A549 (cell line): ENCODE data around the gene PHIP. TPM values are rescaled to one million over a fixed set of nuclear protein-coding genes. Genes with fewer than 3 reads are reported as not detected.

Experiments
- ATAC-seq, 2 experiments: fragments of 200-7000 bp in 1 of 2; fragments of >200 bp in 1 of 2; cut with Nextera tagmentation in 1 of 2; cut with Tn5 transposase in 1 of 2; 3 replicates each; pipeline versions ENCODE4 v1.8.0 to v1.9.1; 2018 to 2020; ENCODE audit warnings: mild to moderate bottlenecking in 1 of 2, moderate library complexity in 1 of 2
- CTCF ChIA-PET: fragments of 300-600 bp; sonication (Branson Sonifier 250); formaldehyde crosslinking; extraction: SDS; loops from one replicate; lab custom pipeline; 2021; ENCODE audit warnings: antibody characterized with exemption, inconsistent platforms; lab: Yijun Ruan, JAX
- POLR2A ChIA-PET: fragments of 350-600 bp; formaldehyde crosslinking; extraction: SDS; loops from one replicate; lab custom pipeline; 2021; ENCODE audit warnings: antibody characterized with exemption, inconsistent platforms; lab: Yijun Ruan, JAX
- DNase-seq, 2 experiments: peaks; one replicate each; pipeline versions ENCODE4 v3.0.0 to v3.0.0-alpha.2; 2011 to 2016; ENCODE audit warnings: low read depth in 1 of 2, low spot score in 1 of 2
- FAIRE-seq: peaks from 2 replicates; lab custom pipeline; 2011; peaks lifted over from hg19 to GRCh38; lab: Jason Lieb, UNC
- H3K27ac ChIP-seq, 2 experiments: fragments of >200 bp; sonication (Bioruptor Twin); formaldehyde crosslinking; 3 replicates each; pipeline ENCODE4 v1.5.1; 2016 to 2017
- H3K4me1 ChIP-seq: fragments of >200 bp; sonication (Bioruptor Twin); formaldehyde crosslinking; 3 replicates; pipeline ENCODE4 v1.6.1; 2016
- H3K4me2 ChIP-seq: fragments of >200 bp; sonication (Bioruptor Twin); formaldehyde crosslinking; 3 replicates; pipeline ENCODE4 v1.6.1; 2016
- H3K4me3 ChIP-seq: fragments of >200 bp; sonication (Bioruptor Twin); formaldehyde crosslinking; 3 replicates; pipeline ENCODE4 v1.5.1; 2016
- H3K9me3 ChIP-seq: fragments of >200 bp; sonication (Bioruptor Twin); formaldehyde crosslinking; 3 replicates; pipeline ENCODE4 v1.6.1; 2016
- ATOH8 ChIP-seq: fragments of 250-450 bp; sonication (Bioruptor Pico); IDR thresholded peaks from 2 replicates; pipeline ENCODE4 v1.5.0; 2020; ENCODE audit warnings: low read depth, mild to moderate bottlenecking, moderate library complexity
- CEBPB ChIP-seq, 2 experiments: fragments of >200 bp in 1 of 2; sonication (Bioruptor Twin) in 1 of 2; formaldehyde crosslinking in 1 of 2; IDR thresholded peaks; 2 replicates each; pipeline ENCODE4 v1.6.1; 2012 to 2016
- E2F6 ChIP-seq: IDR thresholded peaks from 2 replicates; pipeline ENCODE4 v1.6.1; 2012; ENCODE audit warnings: low read depth, borderline replicate concordance
- EHF ChIP-seq: fragments of 250-450 bp; sonication (Bioruptor Pico); IDR thresholded peaks from 2 replicates; pipeline ENCODE4 v1.5.0; 2020; ENCODE audit warnings: mild to moderate bottlenecking
- ESRRA ChIP-seq: fragments of 150-350 bp; IDR thresholded peaks from 2 replicates; pipeline ENCODE4 v1.6.1; 2014; ENCODE audit warnings: mild to moderate bottlenecking, low read length, borderline replicate concordance
- FOXS1 ChIP-seq: fragments of 250-450 bp; sonication (Bioruptor Pico); IDR thresholded peaks from 2 replicates; pipeline ENCODE4 v1.5.0; 2020; ENCODE audit warnings: mild to moderate bottlenecking, moderate library complexity
- HDAC2 ChIP-seq: fragments of 200-600 bp; sonication (generic); IDR thresholded peaks from 2 replicates; pipeline ENCODE4 v1.6.1; 2016
- HES2 ChIP-seq: fragments of >200 bp; sonication (Bioruptor Twin); formaldehyde crosslinking; IDR thresholded peaks from 2 replicates; pipeline ENCODE4 v1.6.1; 2016
- HEYL ChIP-seq: fragments of 250-450 bp; sonication (Bioruptor Pico); IDR thresholded peaks from 2 replicates; pipeline ENCODE4 v1.8.0; 2021; ENCODE audit warnings: mild to moderate bottlenecking, moderate library complexity
- HOXB13 ChIP-seq: fragments of 250-450 bp; sonication (Bioruptor Pico); IDR thresholded peaks from 2 replicates; pipeline ENCODE4 v1.5.0; 2020; ENCODE audit warnings: low read depth, mild to moderate bottlenecking, moderate library complexity
- JUN ChIP-seq, 2 experiments: fragments of >200 bp; sonication (Bioruptor Twin); formaldehyde crosslinking; IDR thresholded peaks; 2 replicates in 1 of 2; 3 replicates in 1 of 2; pipeline ENCODE4 v1.6.1; 2016 to 2017
- MAFK ChIP-seq: fragments of 450-650 bp; IDR thresholded peaks from 2 replicates; pipeline ENCODE4 v1.6.1; 2014; ENCODE audit not compliant: partially characterized antibody
- MAZ ChIP-seq: fragments of 150-350 bp; IDR thresholded peaks from 2 replicates; pipeline ENCODE4 v1.6.1; 2014; ENCODE audit warnings: antibody characterized with exemption, low read depth, low read length, borderline replicate concordance
- NPAS2 ChIP-seq: fragments of 250-450 bp; sonication (Bioruptor Pico); IDR thresholded peaks from 2 replicates; pipeline ENCODE4 v1.8.0; 2022; ENCODE audit warnings: mild to moderate bottlenecking, moderate library complexity, borderline replicate concordance
- NR3C1 ChIP-seq: fragments of >200 bp; sonication (Bioruptor Twin); formaldehyde crosslinking; IDR thresholded peaks from 3 replicates; pipeline ENCODE4 v1.6.1; 2017
- POLR2AphosphoS2 ChIP-seq: conservative IDR thresholded peaks from 2 replicates; pipeline ENCODE4 v1.6.1; 2012; ENCODE audit warnings: low read length, improper control_type of control experiment, inconsistent platforms
- RAD21 ChIP-seq, 2 experiments: fragments of >200 bp in 1 of 2; sonication (Bioruptor Twin) in 1 of 2; formaldehyde crosslinking in 1 of 2; IDR thresholded peaks in 1 of 2; conservative IDR thresholded peaks in 1 of 2; 2 replicates in 1 of 2; 3 replicates in 1 of 2; pipeline ENCODE4 v1.6.1; 2012 to 2018; ENCODE audit warnings: inconsistent platforms in 1 of 2
- RARB ChIP-seq: fragments of 250-450 bp; sonication (Bioruptor Pico); IDR thresholded peaks from 2 replicates; pipeline ENCODE4 v1.8.0; 2021; ENCODE audit warnings: mild to moderate bottlenecking, moderate library complexity
- RCOR1 ChIP-seq: fragments of 150-350 bp; IDR thresholded peaks from 2 replicates; pipeline ENCODE4 v1.6.1; 2014; ENCODE audit warnings: antibody characterized with exemption, low read length, low read depth
- RFX5 ChIP-seq: fragments of 450-650 bp; IDR thresholded peaks from 2 replicates; pipeline ENCODE4 v1.7.1; 2014; ENCODE audit warnings: antibody characterized with exemption, mild to moderate bottlenecking, moderate library complexity
- RNF2 ChIP-seq: fragments of 200-600 bp; sonication (generic); IDR thresholded peaks from 2 replicates; pipeline ENCODE4 v1.6.1; 2016; ENCODE audit warnings: low read depth, mild to moderate bottlenecking, antibody characterized with exemption, moderate library complexity, borderline replicate concordance
- SREBF2 ChIP-seq: fragments of 450-650 bp; IDR thresholded peaks from 2 replicates; pipeline ENCODE4 v1.6.1; 2014; ENCODE audit warnings: mild to moderate bottlenecking, moderate library complexity
- TFCP2L1 ChIP-seq: fragments of 250-450 bp; sonication (Bioruptor Pico); IDR thresholded peaks from 2 replicates; pipeline ENCODE4 v1.5.0; 2021; ENCODE audit warnings: mild to moderate bottlenecking
- USF2 ChIP-seq: fragments of 450-650 bp; IDR thresholded peaks from 2 replicates; pipeline ENCODE4 v1.6.1; 2014; ENCODE audit warnings: antibody characterized with exemption
- ZFP36 ChIP-seq: fragments of 450-650 bp; IDR thresholded peaks from 2 replicates; pipeline ENCODE4 v1.6.1; 2014; ENCODE audit warnings: borderline replicate concordance; ENCODE audit not compliant: partially characterized antibody
- ZSCAN20 ChIP-seq: fragments of 250-450 bp; sonication (Bioruptor Pico); IDR thresholded peaks from 2 replicates; pipeline ENCODE4 v1.8.0; 2022; ENCODE audit warnings: mild to moderate bottlenecking, moderate library complexity
- WGBS: methylation state at CpG from one replicate; pipeline ENCODE4 v1.1.6; 2017; ENCODE audit errors: missing lambda C conversion rate; 5-methylcytosine and 5-hydroxymethylcytosine counted together
- polyA plus RNA-seq, 4 experiments: library from polyadenylated mRNA; depleted of rRNA in 3 of 4; stranded (reverse); fragments of >200 nt; fragmentation: RNase III in 1 of 4; extraction: RNeasy Plus Mini Kit Qiagen cat#74134 plus additional on column Dnase treatment in 1 of 4; gene quantifications; 2 replicates in 3 of 4; 3 replicates in 1 of 4; pipeline ENCODE4 v1.2.3, GENCODE V29; 2011 to 2017

Gene PHIP
- polyA plus RNA-seq, 2 of the 4 experiments (the other 2 are of a cell fraction) = 7.2 to 14.9 TPM

- DNase-seq = no peak
- Histone ChIP-seq H3K9me3 (no peaks in the 10 kb centered on the region), H3K4me3 (no peak overlapping the region), H3K4me1 (no peaks in the 10 kb centered on the region), H3K27ac (no peak overlapping the region), H3K4me2 (no peak overlapping the region)
- TF ChIP-seq ATOH8 (CRISPR knock-in tag) = no peak
- no peak for TF ChIP-seq ESRRA
- TF ChIP-seq NPAS2 = no peak
- no peak for TF ChIP-seq ZSCAN20 (CRISPR knock-in tag)
- TF ChIP-seq ZFP36 = no peak
- no peak for TF ChIP-seq RCOR1
- no peak for TF ChIP-seq RFX5
- no peak for TF ChIP-seq EHF
- TF ChIP-seq POLR2AphosphoS2 = no peak
- no peak for FAIRE-seq
- no peak for ATAC-seq
- ChIA-PET POLR2A (no interaction called here), CTCF (no interaction called here)
- 87% methylated on average over 4 of the region's 4 CpGs for WGBS
Observed at GRCh38 chr6:78966542-78966941, 111.5 kb downstream of the PHIP start.

- POLR2A ChIA-PET = no interaction called here
- WGBS = 88% methylated on average over 1 of the region's 1 CpG
- no peak for ATAC-seq
- FAIRE-seq = no peak
- no peak overlapping the region for H3K27ac ChIP-seq
- H3K4me2 ChIP-seq = no peak overlapping the region
- CTCF ChIA-PET = no interaction called here
- no peaks in the 10 kb centered on the region for H3K4me1 ChIP-seq
- TF ChIP-seq RCOR1 = no peak
- no peak for TF ChIP-seq FOXS1 (CRISPR knock-in tag)
- TF ChIP-seq CEBPB (IDR thresholded peaks at IDR 0.05) = no peak
- no peak for TF ChIP-seq SREBF2
- TF ChIP-seq ZFP36 = no peak
- TF ChIP-seq MAFK = no peak
- TF ChIP-seq HEYL (CRISPR knock-in tag) = no peak
- TF ChIP-seq USF2 = no peak
- no peak for TF ChIP-seq E2F6
- TF ChIP-seq HDAC2 = no peak
- TF ChIP-seq HOXB13 (CRISPR knock-in tag) = no peak
- TF ChIP-seq MAZ = no peak
- no peak for TF ChIP-seq RARB (CRISPR knock-in tag)
- no peak for TF ChIP-seq HES2
- no peak for TF ChIP-seq RFX5
- no peak for TF ChIP-seq JUN (IDR thresholded peaks at IDR 0.05)
- TF ChIP-seq RAD21 (conservative IDR thresholded peaks at IDR 0.05 in 1 of 2, IDR thresholded peaks at IDR 0.05 in 1 of 2) = no peak
- no peak for TF ChIP-seq NR3C1
- no peak for TF ChIP-seq TFCP2L1 (CRISPR knock-in tag)
- no peak for TF ChIP-seq RNF2
- TF ChIP-seq, all 56 proteins: peak for 0
- no peak for DNase-seq
- Histone ChIP-seq H3K4me3 (no peak overlapping the region), H3K9me3 (no peaks in the 10 kb centered on the region)
Observed at GRCh38 chr6:78962448-78962847, 115.6 kb downstream of the PHIP start.
